Liver (tissue), 9 donors: ENCODE data around the gene ABCC1. TPM values are rescaled to one million over a fixed set of nuclear protein-coding genes. Genes with fewer than 3 reads are reported as not detected.

Experiments used
- DNase-seq: peaks from one replicate; pipeline ENCODE4 v3.0.0-alpha.2; 2017; ENCODE audit warnings: low spot score
- H3K27ac ChIP-seq, 2 donors: one replicate each; pipeline ENCODE4 v1.7.0; 2013; ENCODE audit warnings: inconsistent platforms in 2 of 2, low read length in 2 of 2, control low read depth in 1 of 2, low read depth in 1 of 2, mild to moderate bottlenecking in 1 of 2
- H3K27me3 ChIP-seq, 4 donors: one replicate each; pipeline versions ENCODE4 v1.6.1 to v1.7.0; 2013; ENCODE audit warnings: low read length in 3 of 4, inconsistent platforms in 1 of 4, mild to moderate bottlenecking in 1 of 4, moderate library complexity in 1 of 4; ENCODE audit not compliant: control insufficient read depth in 4 of 4, insufficient read depth in 4 of 4
- H3K36me3 ChIP-seq, 4 donors: one replicate each; pipeline versions ENCODE4 v1.6.1 to v1.7.0; 2013; ENCODE audit warnings: low read length in 3 of 4, mild to moderate bottlenecking in 3 of 4, low read depth in 1 of 4, moderate library complexity in 1 of 4; ENCODE audit not compliant: control insufficient read depth in 4 of 4, insufficient read depth in 3 of 4
- H3K4me1 ChIP-seq, 4 donors: one replicate each; pipeline versions ENCODE4 v1.6.1 to v1.7.0; 2013; ENCODE audit warnings: low read length in 3 of 4, mild to moderate bottlenecking in 3 of 4, moderate library complexity in 1 of 4; ENCODE audit not compliant: control insufficient read depth in 4 of 4, insufficient read depth in 4 of 4
- H3K4me3 ChIP-seq, 3 donors: one replicate each; pipeline versions ENCODE4 v1.6.1 to v1.7.0; 2013; ENCODE audit warnings: low read length in 3 of 3, control low read depth in 1 of 3, low read depth in 1 of 3, mild to moderate bottlenecking in 1 of 3
- H3K9ac ChIP-seq, 2 donors: one replicate each; pipeline ENCODE4 v1.7.0; 2013; ENCODE audit warnings: low read length in 2 of 2, mild to moderate bottlenecking in 2 of 2, moderate library complexity in 2 of 2, control low read depth in 1 of 2, low read depth in 1 of 2
- H3K9me3 ChIP-seq, 4 donors: one replicate each; pipeline versions ENCODE4 v1.6.1 to v1.7.0; 2013; ENCODE audit warnings: low read length in 3 of 4; ENCODE audit not compliant: control insufficient read depth in 4 of 4
- EGR1 ChIP-seq, 2 donors: IDR thresholded peaks; 2 replicates each; pipeline ENCODE4 v1.6.1; 2016 to 2018; ENCODE audit warnings: antibody characterized with exemption in 2 of 2, low read depth in 2 of 2
- FOXA1 ChIP-seq: IDR thresholded peaks from 2 replicates; pipeline ENCODE4 v1.6.1; 2016; ENCODE audit warnings: antibody characterized with exemption
- FOXA2 ChIP-seq: IDR thresholded peaks from 2 replicates; pipeline ENCODE4 v1.6.1; 2016; ENCODE audit warnings: antibody characterized with exemption
- HNF4A ChIP-seq, 2 donors: conservative IDR thresholded peaks; 2 replicates each; pipeline ENCODE4 v1.6.1; 2016; ENCODE audit warnings: antibody characterized with exemption in 2 of 2, mild to moderate bottlenecking in 2 of 2
- HNF4G ChIP-seq: IDR thresholded peaks from 2 replicates; pipeline ENCODE4 v1.6.1; 2016; ENCODE audit warnings: antibody characterized with exemption
- MAX ChIP-seq: IDR thresholded peaks from 2 replicates; pipeline ENCODE4 v1.6.1; 2016; ENCODE audit warnings: antibody characterized with exemption
- RAD21 ChIP-seq, 2 donors: IDR thresholded peaks; 2 replicates each; pipeline ENCODE4 v1.6.1; 2016; ENCODE audit warnings: antibody characterized with exemption in 2 of 2, mild to moderate bottlenecking in 2 of 2
- RXRA ChIP-seq, 2 donors: IDR thresholded peaks; 2 replicates each; pipeline ENCODE4 v1.6.1; 2017 to 2018; ENCODE audit warnings: antibody characterized with exemption in 2 of 2, mild to moderate bottlenecking in 1 of 2
- SP1 ChIP-seq: IDR thresholded peaks from 2 replicates; pipeline ENCODE4 v1.6.1; 2018; ENCODE audit warnings: antibody characterized with exemption, mild to moderate bottlenecking
- TAF1 ChIP-seq: conservative IDR thresholded peaks from 2 replicates; pipeline ENCODE4 v1.6.1; 2016; ENCODE audit warnings: antibody characterized with exemption, mild to moderate bottlenecking
- YY1 ChIP-seq: IDR thresholded peaks from 2 replicates; pipeline ENCODE4 v1.6.1; 2016; ENCODE audit warnings: antibody characterized with exemption, mild to moderate bottlenecking
- ZBTB33 ChIP-seq: IDR thresholded peaks from 2 replicates; pipeline ENCODE4 v1.6.1; 2016; ENCODE audit warnings: antibody characterized with exemption
- WGBS: extraction: QIAGEN DNeasy Blood & Tissue Kit; methylation state at CpG from one replicate; pipeline ENCODE4 v1.1.7; 2013; 5-methylcytosine and 5-hydroxymethylcytosine counted together
- polyA plus RNA-seq, 2 donors: library from polyadenylated mRNA; stranded (reverse) in 1 of 2; unstranded in 1 of 2; fragments of 200-250 nt in 1 of 2; fragments of >200 nt in 1 of 2; fragmentation: Nextera tagmentation in 1 of 2; extraction: Ambion mirVana in 1 of 2; gene quantifications; one replicate each; pipeline versions ENCODE4 v1.2.1 to v1.2.3, GENCODE V29; 2013 to 2015
- total RNA-seq, 2 donors: library from RNA; depleted of rRNA; stranded (reverse); fragments of >200 nt; gene quantifications; one replicate each; pipeline ENCODE4 v1.2.3, GENCODE V29; 2014
- TF ChIP-seq, protein P1 (sequence below): IDR thresholded peaks from 2 replicates; pipeline ENCODE4 v1.6.1; 2016; ENCODE audit warnings: antibody characterized with exemption
- donor health status: healthy.
- donor health status: healthy.
- donor health status: healthy.
- donor health status: healthy.
- donor health status: healthy.

Gene ABCC1
- total and polyA plus RNA-seq, 4 donors: 0.85 to 7.7 (median 4.2) TPM

GRCh38 chr16:16099320-16099719 lies 149.9 kb downstream of the ABCC1 start:
- Histone ChIP-seq H3K4me1 (no peaks in the 10 kb centered on the region), H3K9ac (no peak overlapping the region), H3K36me3 (no peaks in the 10 kb centered on the region), H3K27ac (no peak overlapping the region), H3K27me3 (no peaks in the 10 kb centered on the region), H3K9me3 (no peaks in the 10 kb centered on the region), H3K4me3 (no peak overlapping the region)
- no peak for DNase-seq
- TF ChIP-seq HNF4A (conservative IDR thresholded peaks at IDR 0.05) (no peak), ZBTB33 (no peak), RXRA (IDR thresholded peaks at IDR 0.05) (no peak)
- TF ChIP-seq, protein P1, sequence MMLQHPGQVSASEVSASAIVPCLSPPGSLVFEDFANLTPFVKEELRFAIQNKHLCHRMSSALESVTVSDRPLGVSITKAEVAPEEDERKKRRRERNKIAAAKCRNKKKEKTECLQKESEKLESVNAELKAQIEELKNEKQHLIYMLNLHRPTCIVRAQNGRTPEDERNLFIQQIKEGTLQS: no peak
- WGBS: 92% methylated on average over 4 of the region's 4 CpGs

- Histone ChIP-seq H3K27ac (no peak overlapping the region), H3K4me1 (no peaks in the 10 kb centered on the region), H3K36me3 (no peaks in the 10 kb centered on the region), H3K4me3 (no peak overlapping the region), H3K9me3 (no peaks in the 10 kb centered on the region), H3K27me3 (no peaks in the 10 kb centered on the region), H3K9ac (no peak overlapping the region)
- TF ChIP-seq FOXA2 (no peak), ZBTB33 (no peak), SP1 (no peak), RAD21 (IDR thresholded peaks at IDR 0.05) (no peak), EGR1 (IDR thresholded peaks at IDR 0.05; ENCODE audit: low read depth in 2 of 2) (no peak), MAX (no peak), HNF4A (conservative IDR thresholded peaks at IDR 0.05) (no peak), FOXA1 (no peak), RXRA (IDR thresholded peaks at IDR 0.05) (no peak), HNF4G (no peak), TAF1 (no peak)
- TF ChIP-seq, protein P1: no peak
- no peak for DNase-seq
- 69% methylated on average over 8 of the region's 8 CpGs for WGBS
These were observed 151.2 kb downstream of the ABCC1 start for GRCh38 chr16:16100631-16101030.

GRCh38 chr16:16101585-16101984 lies 152.2 kb downstream of the ABCC1 start:
- Histone ChIP-seq H3K4me3 (no peak overlapping the region), H3K9me3 (no peaks in the 10 kb centered on the region), H3K36me3 (no peaks in the 10 kb centered on the region), H3K27ac (no peak overlapping the region), H3K4me1 (no peaks in the 10 kb centered on the region), H3K9ac (no peak overlapping the region), H3K27me3 (no peaks in the 10 kb centered on the region)
- WGBS: 85% methylated on average over 5 of the region's 5 CpGs
- no peak for DNase-seq
- TF ChIP-seq RXRA (IDR thresholded peaks at IDR 0.05): no peak
- TF ChIP-seq YY1: no peak
- TF ChIP-seq, protein P1: no peak
